Esophagus muscularis mucosa (tissue), 4 donors: ENCODE results near the gene NCEH1. TPM values are rescaled to one million over a fixed set of nuclear protein-coding genes. Genes with fewer than 3 reads are reported as not detected.

Source experiments
- DNase-seq: peaks from one replicate; pipeline ENCODE4 v3.0.0-alpha.2; 2017; ENCODE audit errors: extremely low spot score
- H3K27ac ChIP-seq, 4 donors: fragments of 200-600 bp; sonication (generic); replicated peaks in 1 of 4; 1 replicate in 3 of 4; 2 replicates in 1 of 4; pipeline ENCODE4 v1.5.1; 2016 to 2019; ENCODE audit warnings: mild to moderate bottlenecking in 1 of 4
- H3K27me3 ChIP-seq, 4 donors: fragments of 200-600 bp; sonication (generic); one replicate each; pipeline versions ENCODE4 v1.5.1 to v1.6.0; 2016 to 2019
- H3K36me3 ChIP-seq, 4 donors: fragments of 200-600 bp; sonication (generic); one replicate each; pipeline ENCODE4 v1.5.1; 2016 to 2019
- H3K4me1 ChIP-seq, 4 donors: fragments of 200-600 bp; sonication (generic); one replicate each; pipeline ENCODE4 v1.5.1; 2016 to 2019
- H3K4me3 ChIP-seq, 4 donors: fragments of 200-600 bp; sonication (generic); 1 replicate in 2 of 4; 2 replicates in 2 of 4; pipeline ENCODE4 v1.5.1; 2016 to 2019; ENCODE audit warnings: mild to moderate bottlenecking in 4 of 4, moderate library complexity in 1 of 4
- H3K9me3 ChIP-seq, 4 donors: fragments of 200-600 bp; sonication (generic); 1 replicate in 3 of 4; 2 replicates in 1 of 4; pipeline ENCODE4 v1.5.1; 2016 to 2019
- EP300 ChIP-seq: sonication (generic); formaldehyde crosslinking; IDR thresholded peaks from one replicate; pipeline ENCODE4 v1.6.1; 2017; ENCODE audit warnings: antibody characterized with exemption
- POLR2A ChIP-seq: fragments of 450-650 bp; IDR thresholded peaks from one replicate; pipeline ENCODE4 v1.6.1; 2017; ENCODE audit warnings: antibody characterized with exemption, moderate library complexity, mild to moderate bottlenecking, low read depth
- POLR2AphosphoS5 ChIP-seq, 2 donors: sonication (generic); formaldehyde crosslinking; IDR thresholded peaks; one replicate each; pipeline ENCODE4 v1.6.1; 2017; ENCODE audit warnings: antibody characterized with exemption in 2 of 2
- WGBS: methylation state at CpG from one replicate; pipeline ENCODE4 v1.1.5; 2018; 5-methylcytosine and 5-hydroxymethylcytosine counted together
- intact Hi-C: fragments of 100-400 bp; cut with DNase I; formaldehyde crosslinking; loops from one replicate; pipeline ENCODE4 v1.15.1; 2023
- total RNA-seq, 4 donors: library from RNA; depleted of rRNA; stranded (reverse); fragments of >200 nt; gene quantifications; one replicate each; pipeline versions ENCODE4 v1.1.0 to v1.2.1, GENCODE V29; 2016
- TF ChIP-seq, protein P1 (sequence below), 3 experiments: fragments of 200-600 bp in 2 of 3; fragments of 450-650 bp in 1 of 3; sonication (generic) in 2 of 3; IDR thresholded peaks; one replicate each; pipeline ENCODE4 v1.5.1; 2017 to 2019; ENCODE audit warnings: antibody characterized with exemption in 3 of 3, mild to moderate bottlenecking in 2 of 3, moderate library complexity in 1 of 3

NCEH1 gene
- total RNA-seq, 4 donors from 2014 or later = 3.0 to 11.6 (median 3.7) TPM

DNA sequence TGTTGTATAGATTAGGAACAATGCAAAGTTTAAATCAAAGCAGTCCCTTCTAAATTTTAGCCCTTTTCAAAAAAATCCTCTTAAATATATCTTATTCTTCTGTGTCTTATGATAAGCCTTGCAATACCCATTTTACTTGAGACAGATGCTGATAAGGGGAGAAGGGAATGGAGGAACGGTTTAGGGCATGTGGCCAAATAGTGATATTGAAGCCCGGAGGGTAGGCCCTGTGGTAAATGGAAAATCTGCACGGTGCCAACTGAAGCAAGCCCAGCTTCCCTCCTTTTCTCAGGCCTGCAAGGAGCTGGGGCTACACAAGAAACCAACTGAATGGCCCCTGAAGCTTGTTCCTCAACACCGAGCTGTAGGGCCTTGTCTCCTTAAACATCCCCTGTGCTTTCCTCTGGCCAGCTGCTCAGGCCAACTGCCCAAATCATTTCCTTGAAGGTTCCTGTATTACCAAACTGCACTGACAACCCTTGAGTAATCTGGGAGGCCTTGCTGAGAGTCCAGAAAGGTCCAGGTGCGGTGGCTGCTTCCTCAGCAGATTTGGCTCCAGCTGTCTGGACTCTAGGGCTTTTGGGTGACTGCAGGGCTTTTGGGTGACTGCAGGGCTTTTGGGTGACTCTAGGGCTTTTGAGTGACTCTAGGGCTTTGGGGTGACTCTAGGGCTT lies 67.2 kb downstream of the NCEH1 start:
- Histone ChIP-seq H3K4me1 (peaks cover 12 to 29% (median 27%) of the 10 kb centered on the region in 4 donors), H3K36me3 (peaks cover 0 to 41% (median 22%) of the 10 kb centered on the region in 4 donors), H3K9me3 (no peaks in the 10 kb centered on the region), H3K27ac (no peak overlapping the region), H3K4me3 (no peak overlapping the region), H3K27me3 (no peaks in the 10 kb centered on the region)
- TF ChIP-seq EP300 = no peak
- TF ChIP-seq, protein P1, sequence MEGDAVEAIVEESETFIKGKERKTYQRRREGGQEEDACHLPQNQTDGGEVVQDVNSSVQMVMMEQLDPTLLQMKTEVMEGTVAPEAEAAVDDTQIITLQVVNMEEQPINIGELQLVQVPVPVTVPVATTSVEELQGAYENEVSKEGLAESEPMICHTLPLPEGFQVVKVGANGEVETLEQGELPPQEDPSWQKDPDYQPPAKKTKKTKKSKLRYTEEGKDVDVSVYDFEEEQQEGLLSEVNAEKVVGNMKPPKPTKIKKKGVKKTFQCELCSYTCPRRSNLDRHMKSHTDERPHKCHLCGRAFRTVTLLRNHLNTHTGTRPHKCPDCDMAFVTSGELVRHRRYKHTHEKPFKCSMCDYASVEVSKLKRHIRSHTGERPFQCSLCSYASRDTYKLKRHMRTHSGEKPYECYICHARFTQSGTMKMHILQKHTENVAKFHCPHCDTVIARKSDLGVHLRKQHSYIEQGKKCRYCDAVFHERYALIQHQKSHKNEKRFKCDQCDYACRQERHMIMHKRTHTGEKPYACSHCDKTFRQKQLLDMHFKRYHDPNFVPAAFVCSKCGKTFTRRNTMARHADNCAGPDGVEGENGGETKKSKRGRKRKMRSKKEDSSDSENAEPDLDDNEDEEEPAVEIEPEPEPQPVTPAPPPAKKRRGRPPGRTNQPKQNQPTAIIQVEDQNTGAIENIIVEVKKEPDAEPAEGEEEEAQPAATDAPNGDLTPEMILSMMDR (IDR thresholded peaks at IDR 0.05) = no peak
- TF ChIP-seq POLR2AphosphoS5 (IDR thresholded peaks at IDR 0.05) = no peak
- TF ChIP-seq POLR2A = no peak
- WGBS = 89% methylated on average over 5 of the region's 5 CpGs
- peak; percentile 42 for DNase-seq
- intact Hi-C loops = no loop called here

DNA sequence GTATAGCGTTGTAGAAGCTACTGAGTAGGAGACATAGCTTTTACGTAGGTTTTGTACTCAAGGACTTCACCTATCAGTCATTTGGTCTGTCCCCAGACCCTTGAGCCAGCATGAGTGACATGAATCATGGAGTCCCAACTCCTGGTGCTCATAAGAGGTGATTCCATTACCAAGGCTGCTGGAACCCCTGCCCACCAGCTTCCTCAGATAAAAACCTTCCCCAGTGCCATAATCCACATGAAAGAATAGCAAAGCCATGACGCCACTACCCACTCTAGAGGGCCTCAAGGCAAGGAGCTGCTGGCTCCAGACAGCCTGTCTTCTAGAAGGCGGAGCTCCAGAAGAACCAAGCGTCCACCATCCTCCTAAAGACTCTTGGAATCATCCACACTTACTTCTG lies 69.6 kb downstream of the NCEH1 start:
- H3K9me3 ChIP-seq = no peaks in the 10 kb centered on the region
- WGBS = 99% methylated on average over 5 of the region's 5 CpGs
- peak; percentile 24 for DNase-seq
- intact Hi-C loops = no loop called here
- peaks cover 0 to 41% (median 22%) of the 10 kb centered on the region in 4 donors for H3K36me3 ChIP-seq
- H3K4me1 ChIP-seq = peaks cover 0 to 10% (median 8%) of the 10 kb centered on the region in 4 donors
- TF ChIP-seq, protein P1 (IDR thresholded peaks at IDR 0.05) = no peak
- TF ChIP-seq EP300 (no peak), POLR2A (no peak), POLR2AphosphoS5 (IDR thresholded peaks at IDR 0.05) (no peak)
- H3K27ac ChIP-seq = no peak overlapping the region
- no peaks in the 10 kb centered on the region for H3K27me3 ChIP-seq
- H3K4me3 ChIP-seq = no peak overlapping the region

DNA sequence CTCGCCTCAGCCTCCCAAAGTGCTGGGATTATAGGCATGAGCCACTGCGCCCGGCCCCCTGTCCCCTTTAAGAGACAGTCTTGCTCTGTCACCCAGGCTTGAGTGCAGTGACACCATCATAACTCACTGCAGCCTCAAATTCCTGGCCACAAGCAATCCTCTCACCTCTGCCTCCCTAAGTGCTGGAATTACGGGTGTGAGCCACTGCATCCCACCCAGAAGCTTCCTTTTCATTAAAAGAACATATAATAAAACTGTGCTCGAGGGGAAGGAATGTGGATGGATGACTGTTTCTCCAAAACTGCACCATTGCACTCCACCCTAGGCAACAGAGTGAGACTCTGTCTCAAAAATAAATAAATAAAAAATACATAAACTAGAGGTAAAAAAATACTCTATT lies 70.1 kb downstream of the NCEH1 start:
- Histone ChIP-seq H3K27ac (no peak overlapping the region), H3K4me1 (peaks cover under 1 to 10% (median 6%) of the 10 kb centered on the region in 4 donors), H3K4me3 (no peak overlapping the region), H3K27me3 (no peaks in the 10 kb centered on the region), H3K36me3 (peaks cover 0 to 41% (median 22%) of the 10 kb centered on the region in 4 donors), H3K9me3 (no peaks in the 10 kb centered on the region)
- intact Hi-C loops = no loop called here
- TF ChIP-seq POLR2AphosphoS5 (IDR thresholded peaks at IDR 0.05) (no peak), POLR2A (no peak), EP300 (no peak)
- TF ChIP-seq, protein P1 (IDR thresholded peaks at IDR 0.05) = no peak
- DNase-seq = peak; percentile 53
- 90% methylated on average over 5 of the region's 5 CpGs for WGBS

DNA sequence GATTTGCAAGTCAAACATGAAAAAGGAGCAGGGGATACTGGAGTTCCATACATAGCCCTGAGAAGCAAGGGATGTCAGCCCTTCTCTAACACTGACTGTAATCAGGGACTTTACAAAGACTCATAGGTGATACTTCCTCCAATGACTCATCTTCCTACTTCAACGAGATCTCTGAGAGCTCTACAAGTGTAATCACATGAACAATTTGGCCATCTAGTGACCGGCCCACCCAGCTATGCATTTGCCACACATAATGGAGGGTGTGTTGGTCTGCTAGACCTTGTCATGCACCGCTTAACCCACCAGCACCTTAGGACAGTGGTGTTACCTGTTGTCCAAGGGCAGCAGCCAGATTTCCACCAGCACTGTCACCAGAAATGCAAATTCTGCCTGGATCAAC lies 75.3 kb downstream of the NCEH1 start:
- H3K9me3 ChIP-seq = no peaks in the 10 kb centered on the region

More for the DNA sequence above, 75.3 kb downstream of the NCEH1 start:
- WGBS = 71% methylated on average over 2 of the region's 3 CpGs
- H3K27ac ChIP-seq = peak overlapping the region in 3 of 4 donors; percentile 42 to 71 (median 57)
- DNase-seq = peak; percentile 85
- no peaks in the 10 kb centered on the region for H3K27me3 ChIP-seq
- TF ChIP-seq EP300 (no peak), POLR2AphosphoS5 (IDR thresholded peaks at IDR 0.05) (no peak), POLR2A (no peak)
- TF ChIP-seq, protein P1 (IDR thresholded peaks at IDR 0.05) = no peak
- peaks cover 5 to 40% (median 37%) of the 10 kb centered on the region in 4 donors for H3K4me1 ChIP-seq
- H3K36me3 ChIP-seq = peaks cover 0 to 34% (median 6%) of the 10 kb centered on the region in 4 donors
- H3K4me3 ChIP-seq = no peak overlapping the region
- intact Hi-C loops = no loop called here
